Measurements from ENCODE around the gene ABHD2.
"Not testable (repeated sequence)": the region's sequence is repeated elsewhere in the genome, so short reads cannot be mapped to it uniquely, and the experiment has no call there.

Gene ABHD2, protein sequence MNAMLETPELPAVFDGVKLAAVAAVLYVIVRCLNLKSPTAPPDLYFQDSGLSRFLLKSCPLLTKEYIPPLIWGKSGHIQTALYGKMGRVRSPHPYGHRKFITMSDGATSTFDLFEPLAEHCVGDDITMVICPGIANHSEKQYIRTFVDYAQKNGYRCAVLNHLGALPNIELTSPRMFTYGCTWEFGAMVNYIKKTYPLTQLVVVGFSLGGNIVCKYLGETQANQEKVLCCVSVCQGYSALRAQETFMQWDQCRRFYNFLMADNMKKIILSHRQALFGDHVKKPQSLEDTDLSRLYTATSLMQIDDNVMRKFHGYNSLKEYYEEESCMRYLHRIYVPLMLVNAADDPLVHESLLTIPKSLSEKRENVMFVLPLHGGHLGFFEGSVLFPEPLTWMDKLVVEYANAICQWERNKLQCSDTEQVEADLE

DNA sequence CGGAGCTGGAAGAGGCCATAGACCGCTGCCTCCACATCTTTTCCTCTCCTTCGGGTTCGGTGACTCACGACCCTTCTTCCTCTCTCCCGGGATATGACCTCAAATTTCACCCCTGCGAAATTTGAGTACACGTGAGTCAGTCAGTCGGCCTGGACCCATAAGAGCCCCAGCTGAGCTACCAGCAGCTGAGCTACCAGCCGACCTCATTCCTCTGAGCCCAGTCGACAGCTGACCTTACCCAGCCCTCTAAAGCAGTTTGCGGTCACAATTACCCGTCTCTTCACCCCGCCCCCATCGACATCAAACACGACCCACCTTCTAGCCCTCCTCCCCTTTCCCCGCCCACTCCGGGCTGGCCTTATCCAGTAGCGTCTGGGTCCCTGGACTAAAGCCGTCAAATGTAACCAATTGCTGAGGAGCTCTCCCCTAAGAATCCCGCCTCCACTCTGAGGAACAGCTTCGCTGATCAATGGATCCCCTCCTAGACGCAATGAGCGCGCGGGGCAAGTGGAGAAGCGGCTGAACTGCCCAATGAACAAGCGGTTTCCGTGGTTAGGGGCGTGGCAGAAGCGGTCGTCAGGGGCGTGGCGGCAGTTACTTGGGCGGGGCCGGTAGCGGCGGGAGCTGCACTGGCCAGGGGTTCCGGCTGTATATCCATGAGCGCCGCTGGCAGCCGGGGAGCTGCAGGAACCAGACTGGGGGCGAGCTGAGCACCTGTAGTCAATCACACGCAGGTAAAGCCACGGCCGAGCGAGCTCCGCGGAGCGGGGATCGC, at the start of gene ABHD2:
Gene ABHD2 (plus strand): TSS at position 627 of the 775 bp plus-strand sequence. CDS start 27,872 bp downstream, outside the sequence.
- peak; percentile 100 for DNase-seq

DNA sequence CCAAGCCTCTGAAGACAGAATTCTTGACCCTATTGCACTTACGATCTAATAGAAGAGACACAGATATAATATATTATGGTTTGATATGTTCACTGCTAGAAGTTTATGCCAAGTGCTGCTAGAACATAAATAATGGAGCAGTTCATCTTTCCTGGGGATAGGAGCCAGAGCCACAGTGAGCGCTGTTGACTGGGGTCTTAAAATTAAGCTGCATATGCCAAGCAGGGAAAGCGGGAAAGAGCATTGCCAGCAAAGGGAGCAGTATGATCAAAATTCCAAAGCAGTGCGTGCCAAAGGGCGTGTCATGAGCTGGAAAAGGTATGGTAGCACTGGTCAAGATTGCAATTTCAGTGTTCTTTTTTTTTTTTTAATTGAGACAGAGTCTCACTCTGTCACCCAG, 49.1 kb upstream of the ABHD2 start:
- no peak for DNase-seq

DNA sequence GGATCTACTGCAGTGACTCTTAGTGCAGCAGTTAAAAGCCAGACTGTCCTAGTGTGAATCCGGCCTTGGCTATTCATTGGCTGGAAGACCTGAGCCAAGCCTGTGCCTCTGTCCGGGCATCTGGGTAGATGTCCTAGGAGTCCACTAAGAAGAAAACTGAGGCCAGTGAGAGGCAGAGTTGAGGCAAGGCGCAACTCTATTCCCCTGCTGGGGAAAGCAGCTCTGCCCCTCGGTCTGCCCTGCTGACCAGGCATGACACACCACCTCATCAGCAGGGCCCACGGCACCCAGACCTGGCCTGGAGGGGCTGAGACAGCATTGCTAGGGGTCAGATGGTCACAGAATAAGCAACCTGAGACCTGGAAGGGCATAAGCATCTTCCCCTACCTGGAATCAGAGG, 46.7 kb upstream of the ABHD2 start:
- DNase-seq = no peak

DNA sequence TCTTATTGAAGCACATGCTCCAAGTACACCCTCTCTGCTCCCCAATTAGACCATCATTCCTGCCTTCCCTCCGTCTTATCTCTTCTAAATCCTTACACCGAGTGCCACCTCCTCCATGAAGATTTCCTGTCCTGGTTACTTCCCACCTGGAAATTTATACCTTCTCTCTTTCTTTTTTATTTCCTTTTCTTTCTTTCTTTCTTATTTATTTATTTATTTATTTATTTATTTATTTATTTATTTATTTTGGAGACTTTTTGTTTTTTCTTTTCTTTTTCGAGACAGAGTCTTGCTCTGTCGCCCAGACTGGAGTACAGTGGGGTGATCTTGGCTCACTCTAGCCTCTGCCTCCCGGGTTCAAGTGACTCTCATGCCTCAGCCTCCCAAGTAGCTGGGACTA, 45.9 kb upstream of the ABHD2 start:
- DNase-seq = no peak

DNA sequence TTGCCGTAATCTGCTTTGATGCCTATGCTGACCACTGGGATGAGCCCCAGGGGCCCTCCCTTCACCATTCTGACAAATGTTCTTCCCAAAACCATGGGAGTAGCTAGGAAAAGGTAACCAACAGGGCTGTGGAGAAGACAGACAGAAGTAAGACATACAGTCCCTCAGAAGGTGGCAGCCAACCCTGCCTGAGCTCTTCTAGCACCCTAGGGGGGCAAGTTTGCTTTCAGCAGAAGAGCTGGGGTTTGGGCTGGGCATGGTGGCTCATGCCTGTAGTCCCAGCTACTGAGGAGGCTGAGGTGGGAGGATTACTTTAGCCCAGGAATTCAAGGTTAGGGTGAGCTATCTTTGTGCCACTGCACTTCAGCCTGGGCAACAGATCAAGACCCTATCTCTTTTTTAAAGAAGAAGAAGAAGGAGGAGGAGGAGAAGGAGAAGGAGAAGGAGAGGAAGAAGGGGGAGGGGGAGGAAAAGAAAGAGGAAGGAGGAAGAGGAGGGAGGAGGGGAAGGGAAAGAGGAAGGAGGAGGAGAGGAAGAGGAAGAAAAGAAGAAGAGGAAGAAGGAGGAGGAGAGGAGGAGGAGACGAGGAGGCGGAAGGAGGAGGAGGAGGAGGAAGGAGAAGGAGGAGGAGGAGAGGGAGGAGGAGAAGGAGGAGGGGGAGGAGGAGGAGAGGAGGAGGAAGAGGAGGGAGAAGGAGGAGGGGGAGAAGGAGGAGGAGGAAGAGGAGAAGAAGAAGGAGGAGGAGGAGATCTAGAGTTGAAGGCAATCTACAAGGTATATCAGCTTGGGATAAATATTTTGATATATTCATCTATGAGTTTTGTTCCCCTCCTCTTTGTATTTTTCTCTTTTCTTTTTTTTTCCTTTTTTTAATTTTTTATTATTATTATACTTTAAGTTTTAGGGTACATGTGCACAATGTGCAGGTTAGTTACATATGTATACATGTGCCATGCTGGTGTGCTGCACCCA, 44.9 kb upstream of the ABHD2 start:
- no peak for DNase-seq

DNA sequence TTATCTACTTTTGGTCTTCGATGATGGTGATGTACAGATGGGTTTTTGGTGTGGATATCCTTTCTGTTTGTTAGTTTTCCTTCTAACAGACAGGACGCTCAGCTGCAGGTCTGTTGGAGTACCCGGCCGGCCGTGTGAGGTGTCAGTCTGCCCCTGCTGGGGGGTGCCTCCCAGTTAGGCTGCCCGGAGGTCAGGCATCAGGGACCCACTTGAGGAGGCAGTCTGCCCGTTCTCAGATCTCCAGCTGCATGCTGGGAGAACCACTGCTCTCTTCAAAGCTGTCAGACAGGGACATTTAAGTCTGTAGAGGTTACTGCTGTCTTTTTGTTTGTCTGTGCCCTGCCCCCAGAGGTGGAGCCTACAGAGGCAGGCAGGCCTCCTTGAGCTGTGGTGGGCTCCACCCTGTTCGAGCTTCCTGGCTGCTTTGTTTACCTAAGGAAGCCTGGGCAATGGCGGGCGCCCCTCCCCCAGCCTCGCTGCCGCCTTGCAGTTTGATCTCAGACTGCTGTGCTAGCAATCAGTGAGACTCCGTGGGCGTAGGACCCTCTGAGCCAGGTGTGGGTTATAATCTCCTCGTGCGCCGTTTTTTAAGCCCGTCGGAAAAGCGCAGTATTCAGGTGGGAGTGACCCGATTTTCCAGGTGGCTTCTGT, 39.1 kb upstream of the ABHD2 start:
- not testable (repeated sequence) for DNase-seq

DNA sequence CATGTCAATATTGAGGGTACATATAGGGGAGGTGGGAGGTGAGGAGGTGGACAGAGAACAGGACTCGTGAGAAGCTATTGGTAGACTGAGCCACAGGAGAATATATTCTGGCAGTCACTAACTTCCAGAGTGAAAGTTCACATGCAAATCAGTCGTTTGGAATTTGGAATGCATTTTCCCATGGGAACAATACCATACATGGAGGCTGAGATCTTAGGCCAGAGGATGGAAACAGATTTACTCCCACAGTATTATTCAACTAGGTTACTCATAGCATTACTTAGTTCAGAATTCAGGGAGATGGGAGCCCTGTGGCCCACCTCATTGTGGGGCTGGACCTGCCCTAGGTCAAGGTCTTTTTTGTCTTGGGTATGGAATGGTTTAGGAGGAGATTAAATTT, 36.4 kb upstream of the ABHD2 start:
- DNase-seq = no peak

DNA sequence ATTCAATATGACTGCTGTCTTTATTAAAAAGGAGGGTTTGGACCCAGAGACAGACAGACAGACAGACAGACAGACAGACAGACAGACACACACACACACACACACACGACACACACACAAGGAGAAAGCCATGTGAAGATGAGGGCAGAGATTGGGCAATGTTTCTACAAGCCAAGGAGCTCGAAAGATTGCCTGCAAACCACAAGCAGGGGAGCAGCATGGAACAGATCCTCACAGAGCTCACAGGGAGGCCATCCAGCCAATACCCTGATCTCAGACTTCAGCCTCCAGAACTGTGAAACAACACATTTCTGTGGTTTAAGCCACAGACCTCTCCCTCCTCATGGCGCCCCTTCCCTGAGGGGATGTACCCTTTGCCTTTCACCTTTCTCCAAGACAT, 35.8 kb upstream of the ABHD2 start:
- no peak for DNase-seq

DNA sequence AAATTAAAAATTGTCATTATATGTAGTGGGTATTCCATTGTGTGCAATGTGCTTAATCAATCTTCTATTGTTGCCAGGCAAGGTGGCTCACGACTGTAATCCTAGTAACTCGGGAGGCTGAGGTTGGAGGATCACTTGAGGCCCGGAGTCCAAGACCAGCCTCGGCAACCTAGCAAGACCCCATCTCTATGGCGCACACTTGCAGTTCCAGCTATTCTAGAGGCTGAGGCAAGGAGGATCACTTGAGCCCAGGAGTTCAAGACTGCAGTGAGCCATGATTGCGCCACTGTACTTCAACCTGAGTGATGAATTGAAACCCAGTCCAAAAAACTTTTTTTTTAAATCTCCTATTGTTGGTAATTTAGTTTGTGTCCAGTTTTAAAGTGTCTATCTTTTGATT, 33.4 kb upstream of the ABHD2 start:
- no peak for DNase-seq

DNA sequence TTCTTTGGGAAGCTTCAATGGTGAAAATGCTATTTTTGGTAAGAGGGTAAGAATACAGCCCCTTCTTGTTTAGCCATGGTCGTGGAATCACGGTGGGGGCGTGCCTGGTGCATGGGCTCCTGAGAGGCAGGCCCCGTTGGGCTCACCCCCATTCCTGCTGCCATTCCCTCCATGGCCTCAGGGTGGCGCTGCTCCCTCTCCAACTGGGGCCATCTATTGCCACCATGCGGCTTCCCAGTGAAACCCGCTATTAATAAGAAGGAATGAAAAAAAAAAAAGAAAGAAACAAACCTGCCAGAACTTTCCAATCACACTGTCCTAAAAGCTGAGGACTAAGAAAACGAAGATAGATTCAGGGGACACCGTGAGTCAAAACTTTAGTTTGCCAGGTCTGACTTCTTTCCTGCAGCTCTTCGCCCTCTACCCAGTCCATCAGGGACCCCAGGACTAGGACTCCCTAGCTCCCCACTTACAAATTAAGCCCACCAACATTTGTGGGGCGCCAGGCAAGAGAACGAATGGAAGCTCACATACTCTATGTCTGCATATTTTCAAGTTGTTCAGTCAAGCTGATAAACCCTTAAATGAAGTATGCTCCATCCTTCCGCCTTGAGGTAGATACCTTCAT, 30.6 kb upstream of the ABHD2 start:
- DNase-seq = no peak

DNA sequence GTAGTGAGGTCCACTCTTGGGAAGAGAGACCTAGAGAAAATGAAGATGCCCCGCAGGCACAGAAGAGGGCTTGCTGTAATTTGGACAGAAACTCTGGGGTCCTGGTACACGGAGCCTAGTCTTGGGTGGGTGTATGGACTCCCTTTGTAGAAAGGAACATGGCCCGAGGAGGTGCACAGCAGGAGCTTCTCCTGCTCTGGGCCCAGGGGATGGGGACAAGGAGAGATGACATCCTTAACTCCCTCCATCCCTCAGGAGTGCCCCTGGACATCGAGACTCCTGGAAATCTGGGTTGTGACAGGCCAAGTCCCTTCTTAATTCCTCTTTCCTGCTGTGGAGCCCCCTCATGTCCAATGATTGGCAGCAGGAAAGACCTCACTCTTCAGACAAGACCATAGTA, 29.9 kb upstream of the ABHD2 start:
- DNase-seq = no peak

DNA sequence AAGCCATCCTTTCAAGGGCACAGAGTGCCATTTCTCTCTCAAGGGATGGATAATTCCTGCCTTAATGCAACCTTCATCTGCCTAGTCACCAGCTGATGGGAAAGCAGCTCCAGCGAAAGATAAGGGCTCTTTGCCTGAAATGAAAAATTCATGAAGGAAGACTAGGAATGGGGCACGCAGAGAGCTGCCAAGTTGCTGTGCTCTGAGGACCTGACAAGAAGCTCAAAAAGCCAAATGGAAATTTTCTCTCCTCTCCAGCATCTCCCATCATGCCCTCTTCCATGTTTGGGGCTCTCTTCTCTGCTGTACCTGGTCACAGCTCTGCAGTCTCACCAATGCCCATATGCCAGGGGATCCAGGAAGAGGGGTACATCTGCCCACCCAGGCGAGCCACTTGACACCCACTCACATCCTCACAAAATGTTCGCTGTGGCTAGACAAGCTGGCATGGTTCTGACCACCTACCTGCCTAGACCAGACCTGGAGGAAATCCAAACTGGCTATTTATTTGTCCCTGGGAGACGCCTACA, 29.3 kb upstream of the ABHD2 start:
- no peak for DNase-seq

DNA sequence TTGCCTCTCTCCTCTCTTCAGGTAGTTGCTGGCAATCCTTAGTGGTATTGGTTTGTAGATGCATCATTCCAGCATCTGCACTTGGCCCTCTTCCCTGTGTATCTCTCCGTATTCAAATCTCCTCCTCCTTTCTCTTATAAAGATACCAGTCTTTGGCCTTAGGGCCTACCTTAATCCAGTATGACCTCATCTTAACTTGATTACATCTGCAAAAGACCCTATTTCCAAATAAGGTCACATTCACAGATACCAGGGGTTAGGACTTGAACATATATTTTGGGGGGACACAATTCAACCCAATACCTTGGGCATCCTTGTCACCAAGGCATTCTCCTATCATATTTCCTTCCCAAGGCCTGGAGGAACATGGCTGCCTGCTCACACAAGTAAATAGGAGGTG, 22.0 kb upstream of the ABHD2 start:
- DNase-seq = no peak

DNA sequence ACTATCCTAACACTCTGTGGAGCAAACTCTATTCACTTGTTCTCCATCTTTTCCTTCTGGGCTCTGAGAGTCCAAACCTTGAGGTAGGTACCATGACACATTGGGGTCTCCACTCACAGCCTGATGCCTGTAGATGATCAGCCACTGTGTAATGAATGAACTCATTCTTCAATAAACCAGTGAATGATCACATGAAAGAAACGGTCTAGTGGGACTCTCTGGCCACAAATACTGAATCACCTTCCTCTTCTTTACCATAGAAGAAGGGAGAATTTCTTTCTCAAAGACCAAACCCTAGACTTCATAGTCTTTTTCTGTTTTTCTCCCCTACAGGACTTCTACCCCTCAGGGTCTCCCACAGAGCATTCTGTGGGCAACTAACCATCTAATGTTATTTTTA, 20.5 kb upstream of the ABHD2 start:
- DNase-seq = no peak

DNA sequence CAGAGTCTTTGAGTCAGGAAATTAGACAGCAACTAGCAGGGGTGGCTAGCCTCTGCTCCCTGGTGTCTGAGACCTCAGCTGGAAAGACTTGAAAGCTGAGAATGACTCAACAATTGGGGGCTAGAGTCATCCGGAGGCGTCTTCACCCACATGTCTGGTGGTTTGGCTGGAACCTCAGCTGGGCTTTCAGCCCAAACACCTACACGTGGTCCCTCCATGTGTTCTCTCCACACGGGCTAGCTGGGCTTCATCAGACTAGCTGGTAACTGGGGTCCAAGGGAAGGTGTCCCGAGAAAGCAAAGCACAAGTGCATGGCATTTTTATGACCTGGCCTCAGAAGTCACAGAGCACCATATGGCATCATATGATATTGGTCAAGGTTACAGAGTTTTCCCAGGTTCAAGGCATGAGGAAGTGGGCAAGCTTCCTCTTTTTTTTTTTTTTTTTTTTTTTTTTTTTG, 19.9 kb upstream of the ABHD2 start:
- no peak for DNase-seq

DNA sequence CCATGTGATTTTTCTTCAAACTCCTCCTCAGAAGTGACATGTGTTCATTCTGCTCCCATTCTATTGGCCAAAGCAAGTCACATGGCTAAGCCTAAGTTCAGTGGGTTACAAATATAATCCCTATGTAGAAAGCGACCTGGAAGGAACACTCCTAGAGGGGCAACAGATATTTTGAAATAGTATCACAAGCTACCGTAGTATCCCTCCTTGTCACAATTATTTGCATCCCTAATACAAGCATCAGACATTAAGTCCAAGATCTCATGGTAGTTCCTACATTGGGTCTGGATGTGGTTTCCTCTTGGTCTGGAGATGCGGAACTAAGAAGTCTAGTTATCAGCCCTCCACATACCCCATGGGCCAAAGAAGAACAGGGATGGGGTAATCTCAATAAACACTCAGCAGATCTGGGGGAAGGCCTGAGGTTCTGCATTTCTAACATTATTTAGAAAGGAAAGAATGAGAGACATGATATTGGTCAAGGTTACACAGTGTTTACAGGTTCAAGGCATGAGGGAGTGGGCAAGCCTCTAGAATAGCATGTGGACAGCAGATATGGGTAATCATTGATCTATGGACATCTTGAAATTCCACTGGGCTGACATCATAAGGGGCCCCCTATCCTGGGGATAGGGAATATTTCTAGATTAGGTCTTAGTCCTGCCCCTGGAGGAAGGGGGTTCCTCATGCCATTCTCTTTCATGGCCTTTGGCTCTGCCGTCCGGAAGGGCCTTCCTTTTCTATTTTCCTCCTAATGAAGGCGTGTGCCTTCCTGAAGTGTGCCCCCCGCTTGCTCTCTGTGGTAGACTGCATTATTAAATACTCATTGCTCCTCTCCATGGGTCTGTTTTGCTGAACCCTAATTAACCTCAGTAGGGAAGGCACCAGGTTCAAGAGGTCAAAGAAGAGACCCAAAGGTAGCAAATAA, 17.8 kb upstream of the ABHD2 start:
- DNase-seq = no peak

DNA sequence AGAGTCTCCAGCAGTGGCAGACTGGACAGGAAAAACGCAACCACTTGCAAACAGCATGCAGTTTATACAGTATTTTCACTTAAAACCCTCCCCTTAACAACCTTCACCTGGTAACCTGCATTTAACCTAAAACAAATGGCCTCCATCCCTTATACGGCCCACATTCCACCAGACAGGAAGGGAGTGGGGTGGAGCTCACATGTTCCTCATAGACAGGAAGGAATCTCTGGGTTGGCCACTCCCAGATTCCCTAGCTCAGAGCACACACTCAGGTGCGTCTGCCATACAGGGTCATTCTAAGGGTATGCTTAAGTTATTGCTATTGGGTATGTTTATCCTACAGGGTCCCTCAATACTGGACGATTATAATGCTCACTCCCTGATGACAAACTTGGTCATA, 16.8 kb upstream of the ABHD2 start:
- no peak for DNase-seq

DNA sequence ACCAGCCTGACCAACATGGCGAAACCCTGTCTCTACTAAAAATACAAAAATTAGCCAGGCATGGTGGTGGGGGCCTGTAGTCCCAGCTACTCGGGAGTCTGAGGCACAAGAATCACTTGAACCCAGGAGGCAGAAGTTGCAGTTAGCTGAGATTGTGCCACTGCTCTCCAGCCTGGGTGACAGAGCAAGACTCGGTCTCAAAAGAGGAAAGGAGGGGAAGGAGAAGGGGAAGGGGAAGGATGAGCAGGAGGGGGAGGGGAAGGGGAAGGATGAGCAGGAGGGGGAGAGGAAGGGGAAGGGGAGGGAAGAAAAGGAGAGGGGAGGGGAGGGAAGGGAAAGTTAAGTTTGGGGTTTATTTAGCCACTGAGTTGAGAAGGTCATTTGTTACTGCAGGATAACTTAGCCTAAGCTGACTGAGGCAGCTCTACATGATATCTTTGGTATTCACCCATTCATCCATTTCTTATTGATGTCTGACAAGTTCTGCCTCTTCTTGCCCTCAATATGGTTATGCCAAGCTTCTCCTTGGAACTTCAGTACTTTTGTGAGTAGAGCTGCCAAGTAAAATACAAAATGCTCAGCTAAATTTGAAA, 15.9 kb upstream of the ABHD2 start:
- no peak for DNase-seq

DNA sequence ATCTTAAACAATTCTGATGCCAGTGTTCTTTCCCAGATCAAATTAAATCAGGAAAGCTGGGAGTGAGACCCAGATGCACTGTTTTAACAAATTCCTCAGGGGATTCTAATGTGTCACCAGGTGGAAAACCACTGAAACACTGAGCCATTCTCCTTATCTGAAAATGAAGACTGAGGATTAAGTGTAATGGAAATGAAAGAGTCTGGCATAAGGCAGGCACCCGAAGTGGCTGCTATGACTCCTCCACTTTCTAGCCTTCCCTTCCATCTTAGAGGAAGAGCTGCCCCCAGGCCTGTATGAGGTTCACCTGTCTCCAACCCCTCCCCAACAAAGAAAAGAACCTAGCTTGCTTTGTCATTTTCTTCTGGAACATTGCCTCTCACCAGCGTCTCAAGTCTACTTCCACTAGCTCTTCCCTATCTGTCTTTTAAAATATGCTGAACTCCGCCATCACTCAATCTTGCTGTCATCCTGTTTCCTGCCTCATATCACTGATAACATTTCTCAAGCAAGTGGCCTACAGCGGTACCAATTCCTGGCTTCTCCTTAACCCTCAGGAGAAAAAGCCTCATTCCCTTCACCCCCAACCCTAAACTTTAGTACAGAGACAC, 13.7 kb upstream of the ABHD2 start:
- no peak for DNase-seq

Data from NCI-H524 treated with DMSO at 0.1 percent for 48 hours (cell line).